Measurements from ENCODE around the gene RGS6. TPM values are rescaled to one million over a fixed set of nuclear protein-coding genes. Genes with fewer than 3 reads are reported as not detected.

The RGS6 gene
- total RNA-seq, 1 donor from 2014 or later = 0.34 TPM

- Mint-ChIP-seq H3K9me3 (ENCODE audit: unreplicated experiment) (no peaks in the 10 kb centered on the region), H3K4me3 (ENCODE audit: unreplicated experiment) (no peak overlapping the region), H3K36me3 (ENCODE audit: low read depth, unreplicated experiment) (no peaks in the 10 kb centered on the region), H3K4me1 (ENCODE audit: low read depth, unreplicated experiment) (peaks cover 46% of the 10 kb centered on the region), H3K27me3 (ENCODE audit: low read depth, unreplicated experiment) (no peaks in the 10 kb centered on the region), H3K27ac (ENCODE audit: unreplicated experiment) (no peak overlapping the region)
- H3K79me2 ChIP-seq (ENCODE audit: insufficient read depth, low read length) = no peaks in the 10 kb centered on the region
- no peak for TF ChIP-seq CTCF (IDR thresholded peaks at IDR 0.05; ENCODE audit: insufficient read depth, low read depth, low read length)
- no peak for TF ChIP-seq EZH2 (IDR thresholded peaks at IDR 0.05; ENCODE audit: insufficient read depth, low read length)
- H3K36me3 ChIP-seq (ENCODE audit: insufficient read depth, low read length) = no peaks in the 10 kb centered on the region
- H4K20me1 ChIP-seq (ENCODE audit: insufficient read depth, low read length) = no peaks in the 10 kb centered on the region
- DNase-seq (ENCODE audit: low read depth) = no peak
- H3K27me3 ChIP-seq (ENCODE audit: insufficient read depth, low read length) = no peaks in the 10 kb centered on the region
- no peaks in the 10 kb centered on the region for H3K9me3 ChIP-seq (ENCODE audit: insufficient read depth, low read depth, low read length)
- H3K4me3 ChIP-seq (ENCODE audit: insufficient read depth, low read depth, low read length) = no peak overlapping the region
- H2AFZ ChIP-seq (ENCODE audit: low read depth, low read length) = no peak overlapping the region
- H3K4me1 ChIP-seq (ENCODE audit: insufficient read depth, low read length) = peaks cover 61% of the 10 kb centered on the region
- no peak overlapping the region for H3K27ac ChIP-seq (ENCODE audit: low read depth, low read length)
- no peak overlapping the region for H3K4me2 ChIP-seq (ENCODE audit: low read length)
- no peak overlapping the region for H3K9ac ChIP-seq (ENCODE audit: low read length)
- FAIRE-seq = no peak
Measured at GRCh38 chr14:72613231-72613974, 681.2 kb downstream of the RGS6 start.

- H3K27ac Mint-ChIP-seq (ENCODE audit: unreplicated experiment) = no peak overlapping the region
Measured at GRCh38 chr14:72613975-72614319, 681.7 kb downstream of the RGS6 start.

More at GRCh38 chr14:72613975-72614319, 681.7 kb downstream of the RGS6 start:
- Histone ChIP-seq H3K27ac (ENCODE audit: low read depth, low read length) (no peak overlapping the region), H3K4me2 (ENCODE audit: low read length) (no peak overlapping the region), H3K4me3 (ENCODE audit: insufficient read depth, low read depth, low read length) (no peak overlapping the region), H3K9ac (ENCODE audit: low read length) (no peak overlapping the region), H3K36me3 (ENCODE audit: insufficient read depth, low read length) (no peaks in the 10 kb centered on the region), H3K27me3 (ENCODE audit: insufficient read depth, low read length) (no peaks in the 10 kb centered on the region), H3K79me2 (ENCODE audit: insufficient read depth, low read length) (no peaks in the 10 kb centered on the region), H2AFZ (ENCODE audit: low read depth, low read length) (no peak overlapping the region), H4K20me1 (ENCODE audit: insufficient read depth, low read length) (no peaks in the 10 kb centered on the region), H3K9me3 (ENCODE audit: insufficient read depth, low read depth, low read length) (no peaks in the 10 kb centered on the region), H3K4me1 (ENCODE audit: insufficient read depth, low read length) (peaks cover 61% of the 10 kb centered on the region)
- H3K4me3 Mint-ChIP-seq (ENCODE audit: unreplicated experiment) = no peak overlapping the region
- H3K9me3 Mint-ChIP-seq (ENCODE audit: unreplicated experiment) = no peaks in the 10 kb centered on the region
- no peaks in the 10 kb centered on the region for H3K36me3 Mint-ChIP-seq (ENCODE audit: low read depth, unreplicated experiment)
- H3K4me1 Mint-ChIP-seq (ENCODE audit: low read depth, unreplicated experiment) = peaks cover 46% of the 10 kb centered on the region
- no peak for FAIRE-seq
- H3K27me3 Mint-ChIP-seq (ENCODE audit: low read depth, unreplicated experiment) = no peaks in the 10 kb centered on the region
- TF ChIP-seq EZH2 (IDR thresholded peaks at IDR 0.05; ENCODE audit: insufficient read depth, low read length) (no peak), CTCF (IDR thresholded peaks at IDR 0.05; ENCODE audit: insufficient read depth, low read depth, low read length) (no peak)
- DNase-seq (ENCODE audit: low read depth) = no peak

Data from astrocyte (in vitro differentiated cells and primary cell).